Right renal pelvis (tissue), 4 donors: Measurements from ENCODE around the gene PACS2. TPM values are rescaled to one million over a fixed set of nuclear protein-coding genes. Genes with fewer than 3 reads are reported as not detected.

Experiments
- DNase-seq, 4 donors: peaks; one replicate each; pipeline ENCODE4 v3.0.0-alpha.2; 2013; ENCODE audit warnings: low read depth in 4 of 4, low spot score in 3 of 4, missing footprints in 1 of 4
- polyA plus RNA-seq, 4 donors: library from polyadenylated mRNA; unstranded; fragments of 120-200 nt; gene quantifications; one replicate each; pipeline ENCODE4 v1.2.1, GENCODE V29; 2013; ENCODE audit not compliant: insufficient read length in 4 of 4

Gene PACS2
- polyA plus RNA-seq, 4 donors: 59.3 to 72.4 (median 62.6) TPM

DNA sequence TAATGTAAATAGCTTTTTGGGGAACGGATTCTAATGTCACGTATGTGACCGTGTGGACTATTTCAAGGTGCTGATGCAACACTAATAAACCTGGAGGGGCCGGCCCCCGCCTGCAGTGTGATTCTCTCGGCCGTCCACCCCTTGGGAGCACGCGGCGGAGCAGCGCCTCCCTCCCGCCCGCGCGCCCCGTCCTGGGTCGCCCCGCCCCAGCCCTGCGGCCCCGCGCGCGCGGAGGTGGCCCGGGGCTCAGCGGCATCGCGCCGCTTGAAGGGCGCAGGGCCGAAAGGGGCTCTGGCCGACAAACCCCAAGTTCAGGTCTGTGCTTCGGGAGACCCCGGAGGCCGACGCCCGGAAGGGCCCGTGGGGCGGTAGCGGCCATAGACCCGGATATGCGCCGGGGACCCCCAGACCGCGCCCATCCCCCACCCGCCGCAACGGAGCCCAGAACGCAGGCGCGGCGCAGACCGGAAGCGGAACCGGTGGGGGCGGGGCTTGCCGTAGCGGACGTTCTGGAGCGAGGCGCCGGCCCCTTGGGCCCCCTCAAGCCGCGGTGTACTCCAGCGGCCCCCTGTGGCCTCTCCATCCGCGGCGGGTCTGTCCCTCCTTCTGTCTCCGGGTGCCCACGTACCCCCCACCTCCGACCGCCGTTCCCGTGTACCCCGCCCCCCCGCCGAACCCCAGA lies 83.6 kb downstream of the PACS2 start, which contains the start of gene TEX22:
TEX22 (plus strand) TSS at position 495 of the 682 bp plus-strand sequence. CDS start 803 bp downstream, outside the sequence.
- peak; percentile 71 to 86 (median 76) for DNase-seq

DNA sequence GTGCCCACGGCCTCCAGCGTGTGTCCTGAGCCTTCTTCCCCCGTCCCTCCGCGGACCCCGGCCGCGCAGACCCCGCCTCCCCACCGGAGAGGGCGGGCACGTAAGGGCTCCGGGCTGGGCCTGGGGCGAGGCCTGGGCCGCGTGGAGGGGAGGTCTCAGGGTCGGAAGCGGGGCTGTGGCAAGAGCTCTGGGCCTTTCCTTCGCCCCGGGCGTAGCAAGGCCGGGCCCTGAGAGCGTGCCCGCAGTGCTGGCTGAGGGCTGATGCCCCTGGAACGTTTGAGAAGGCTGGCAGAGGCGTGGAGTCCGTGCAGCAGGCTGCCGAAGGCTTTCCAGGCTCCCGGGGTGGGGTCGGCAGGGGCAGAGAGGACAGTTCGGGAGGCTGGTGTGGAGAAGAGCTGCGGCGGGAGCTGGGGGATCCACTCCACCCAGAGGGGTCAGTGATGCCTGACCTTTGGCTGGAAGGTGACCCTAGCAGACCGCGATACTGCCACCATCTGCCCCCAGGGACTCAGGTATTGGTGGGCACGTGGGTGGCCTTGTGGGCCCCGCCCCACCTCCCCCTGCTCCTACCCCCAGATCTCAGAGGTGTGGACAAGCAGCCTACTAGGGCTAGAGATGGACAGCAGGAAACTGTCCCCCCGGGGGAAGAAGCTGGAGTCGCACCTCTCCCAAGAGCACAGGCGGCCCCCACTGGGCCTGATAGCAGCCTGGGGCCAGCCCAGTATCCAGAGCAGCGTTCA lies 84.3 kb downstream of the PACS2 start:
- DNase-seq: no peak

DNA sequence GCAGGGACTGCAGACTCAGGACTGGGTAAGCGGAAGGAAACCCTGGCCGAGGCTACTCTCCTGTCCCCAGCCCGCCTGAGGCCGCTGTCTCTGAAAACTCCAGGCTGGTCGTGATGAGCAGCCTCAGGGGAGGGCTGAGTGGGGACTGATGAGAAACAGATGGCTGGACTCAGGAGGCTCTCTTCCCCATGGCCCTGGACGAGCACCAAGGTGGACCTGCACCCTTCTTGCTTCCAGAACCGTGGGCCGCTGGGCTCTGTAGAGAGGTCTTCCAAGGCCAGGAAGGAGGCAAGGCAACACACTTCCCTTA lies 84.9 kb downstream of the PACS2 start:
- DNase-seq: no peak

DNA sequence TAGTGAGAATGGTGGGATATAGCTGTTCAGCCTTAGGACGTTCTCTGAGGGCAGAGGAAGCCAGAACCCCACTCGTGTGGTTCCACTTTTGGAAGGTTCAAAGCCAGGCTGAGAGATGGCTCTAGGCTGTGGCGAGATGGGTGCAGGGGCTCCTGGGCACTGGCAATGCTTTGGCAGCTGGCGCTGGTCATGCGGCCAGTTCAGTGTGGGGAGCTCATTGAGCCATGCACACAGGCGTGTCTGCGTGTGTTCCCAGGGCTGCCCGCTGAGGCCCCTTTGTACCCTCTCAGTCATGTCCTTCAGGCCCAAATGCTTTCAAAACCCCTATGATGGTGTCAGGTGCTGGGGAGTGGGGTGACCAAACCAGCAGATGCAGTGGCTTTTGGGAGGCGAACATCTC lies 85.5 kb downstream of the PACS2 start:
- DNase-seq: no peak

DNA sequence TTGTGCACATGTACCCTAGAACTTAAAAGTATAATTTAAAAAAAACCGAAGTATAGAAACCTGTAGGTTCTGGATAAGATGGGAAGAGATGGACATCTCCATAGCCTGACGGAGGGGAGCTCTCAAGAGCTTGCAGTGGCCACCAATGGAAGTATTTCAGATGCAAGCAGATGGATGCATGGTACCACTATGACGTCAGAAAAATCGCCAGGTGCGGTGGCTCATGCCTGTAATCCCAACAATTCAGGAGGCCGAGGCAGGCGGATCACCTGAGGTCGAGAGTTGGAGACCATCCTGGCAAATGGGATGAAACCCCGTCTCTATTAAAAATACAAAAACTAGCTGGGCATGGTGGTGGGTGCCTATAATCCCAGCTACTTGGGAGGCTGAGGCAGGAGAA lies 87.2 kb downstream of the PACS2 start:
- no peak for DNase-seq

DNA sequence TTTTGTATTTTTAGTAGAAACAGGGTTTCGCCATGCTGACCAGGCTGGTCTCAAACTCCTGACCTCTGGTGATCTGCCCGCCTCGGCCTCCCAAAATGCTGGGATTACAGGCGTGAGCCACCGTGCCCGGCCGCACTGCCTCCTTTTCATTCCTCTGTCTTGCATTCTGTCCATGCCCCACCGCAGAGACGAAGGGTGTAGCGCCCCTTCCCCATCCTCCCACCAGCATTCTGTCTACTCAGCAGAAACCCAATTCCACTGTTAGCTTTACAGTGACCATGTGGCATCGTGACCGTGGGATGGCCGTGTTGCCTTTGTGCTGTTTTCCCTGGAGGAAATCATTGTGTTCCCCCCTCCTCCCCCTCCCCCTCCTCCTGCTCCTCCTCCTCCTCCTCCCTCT lies 94.0 kb downstream of the PACS2 start:
- no peak for DNase-seq

DNA sequence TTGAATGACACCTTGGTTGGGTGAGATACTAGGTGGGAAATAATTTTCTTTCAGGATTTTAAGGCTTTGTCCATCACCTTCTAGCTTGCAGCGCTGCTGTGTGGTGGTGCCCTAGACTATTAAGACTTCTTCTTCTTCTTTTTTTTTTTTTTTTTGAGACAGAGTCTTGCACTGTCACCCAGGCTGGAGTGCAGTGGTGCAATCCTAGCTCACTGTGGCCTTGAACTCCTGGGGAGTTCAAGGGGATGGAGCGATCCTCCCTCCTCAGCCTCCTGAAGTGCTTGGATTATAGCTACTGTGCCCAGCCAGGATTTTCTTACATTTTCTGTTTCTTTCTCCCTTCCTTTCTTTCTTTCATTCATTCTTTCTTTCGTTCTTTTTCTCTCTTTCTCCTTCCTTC lies 94.8 kb downstream of the PACS2 start:
- no peak for DNase-seq

DNA sequence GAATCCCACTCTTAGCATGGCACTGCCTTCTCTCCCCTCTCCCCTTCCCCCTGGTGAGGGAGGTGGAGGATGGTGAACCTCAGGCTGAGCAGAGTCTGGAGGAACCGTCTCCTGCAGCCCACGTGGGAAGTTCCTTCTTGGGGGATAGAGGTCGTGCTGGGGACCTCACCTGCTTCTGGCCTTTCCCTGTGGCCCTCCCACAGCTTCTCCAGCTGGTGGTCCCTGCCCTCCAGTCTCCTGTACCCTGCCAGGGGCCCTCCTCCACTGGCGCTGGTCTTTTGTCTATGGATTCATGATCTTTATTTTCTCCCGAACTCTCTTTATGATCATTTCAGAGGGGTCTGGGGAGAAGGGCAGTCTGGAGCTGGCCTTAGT lies 96.1 kb downstream of the PACS2 start:
- DNase-seq: no peak

DNA sequence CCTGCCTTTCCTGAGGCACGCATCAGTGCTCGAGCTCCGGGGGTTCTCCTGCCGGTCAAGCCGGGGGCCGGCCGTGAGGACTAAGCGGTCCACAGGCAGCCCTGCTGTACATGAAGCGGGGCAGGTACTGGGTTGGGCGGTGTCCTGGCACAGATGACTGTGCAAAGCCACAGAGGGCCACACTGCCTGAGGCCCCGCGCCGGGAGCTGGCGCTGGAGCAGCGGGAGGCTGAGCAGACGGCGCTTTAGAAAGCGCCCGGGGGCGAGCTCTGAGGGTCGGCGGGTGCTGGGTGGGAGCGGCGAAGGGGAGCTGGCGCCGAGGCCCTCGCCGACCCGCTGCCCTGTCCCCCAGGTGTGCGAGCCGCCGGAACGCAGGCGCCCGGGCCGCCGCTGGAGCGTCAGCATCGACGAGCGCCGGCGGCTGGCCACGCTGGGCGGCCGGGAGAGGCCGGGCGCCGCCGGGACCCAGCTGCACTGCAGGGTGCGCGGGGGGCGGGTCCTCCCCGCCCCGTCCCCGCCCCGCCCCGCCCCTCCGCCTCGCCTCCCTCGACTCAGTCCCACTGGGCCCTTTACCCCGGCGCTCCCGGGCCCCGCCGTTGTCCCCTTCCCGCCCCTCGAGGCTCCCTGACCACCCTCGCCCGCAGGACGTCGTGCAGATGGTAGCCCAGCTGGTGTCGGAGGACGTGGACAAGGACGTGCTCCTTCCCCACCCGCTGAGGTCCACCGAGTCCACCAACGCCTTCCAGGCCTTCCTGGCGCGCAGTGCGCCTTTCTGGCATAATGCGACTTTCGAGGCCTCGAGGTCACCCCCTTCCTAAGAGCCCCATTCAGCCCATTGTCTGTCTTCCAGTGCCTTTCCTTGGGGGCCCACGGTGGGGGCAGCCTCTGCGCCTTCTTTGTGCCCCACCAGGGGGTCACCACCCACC lies 96.7 kb downstream of the PACS2 start:
- no peak for DNase-seq

DNA sequence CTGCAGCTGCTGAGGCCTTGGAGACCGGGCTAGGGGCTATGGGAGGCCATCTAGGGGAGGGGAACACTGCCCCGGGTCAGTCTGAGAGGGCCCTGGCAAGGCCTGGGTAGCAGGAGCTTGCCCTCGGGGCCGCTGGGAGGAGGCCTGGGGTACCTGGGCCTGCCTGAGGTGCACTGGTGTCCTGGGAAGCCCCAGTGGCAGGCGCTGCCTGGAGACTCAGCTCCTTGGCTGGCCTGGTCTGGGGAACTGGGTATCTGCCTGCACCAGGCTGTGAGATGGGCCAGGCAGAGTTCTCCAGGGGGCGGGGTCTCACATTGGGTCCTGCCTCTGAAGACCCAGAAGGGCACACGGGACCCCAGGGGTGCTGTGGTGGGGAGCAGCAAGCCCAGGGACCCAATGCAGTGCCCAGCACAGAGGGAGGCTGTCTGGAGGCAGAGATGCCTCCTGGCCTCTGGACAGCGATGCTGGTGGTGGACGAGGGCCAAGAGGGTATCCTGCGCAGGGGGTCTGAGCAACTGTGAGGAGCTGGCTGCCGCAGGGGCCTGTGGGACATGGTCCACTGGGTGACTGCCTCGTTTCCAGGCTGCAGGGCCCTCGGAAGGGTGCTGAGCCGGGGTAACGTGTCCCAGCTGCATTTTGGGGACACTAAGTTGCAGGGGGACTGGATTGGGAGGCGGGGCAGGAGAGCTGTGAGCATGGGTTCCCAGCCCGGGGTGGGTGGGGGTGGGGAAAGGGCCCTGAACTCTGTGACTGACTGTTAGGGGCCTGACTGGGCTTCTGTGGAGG lies 97.6 kb downstream of the PACS2 start:
- DNase-seq: no peak

DNA sequence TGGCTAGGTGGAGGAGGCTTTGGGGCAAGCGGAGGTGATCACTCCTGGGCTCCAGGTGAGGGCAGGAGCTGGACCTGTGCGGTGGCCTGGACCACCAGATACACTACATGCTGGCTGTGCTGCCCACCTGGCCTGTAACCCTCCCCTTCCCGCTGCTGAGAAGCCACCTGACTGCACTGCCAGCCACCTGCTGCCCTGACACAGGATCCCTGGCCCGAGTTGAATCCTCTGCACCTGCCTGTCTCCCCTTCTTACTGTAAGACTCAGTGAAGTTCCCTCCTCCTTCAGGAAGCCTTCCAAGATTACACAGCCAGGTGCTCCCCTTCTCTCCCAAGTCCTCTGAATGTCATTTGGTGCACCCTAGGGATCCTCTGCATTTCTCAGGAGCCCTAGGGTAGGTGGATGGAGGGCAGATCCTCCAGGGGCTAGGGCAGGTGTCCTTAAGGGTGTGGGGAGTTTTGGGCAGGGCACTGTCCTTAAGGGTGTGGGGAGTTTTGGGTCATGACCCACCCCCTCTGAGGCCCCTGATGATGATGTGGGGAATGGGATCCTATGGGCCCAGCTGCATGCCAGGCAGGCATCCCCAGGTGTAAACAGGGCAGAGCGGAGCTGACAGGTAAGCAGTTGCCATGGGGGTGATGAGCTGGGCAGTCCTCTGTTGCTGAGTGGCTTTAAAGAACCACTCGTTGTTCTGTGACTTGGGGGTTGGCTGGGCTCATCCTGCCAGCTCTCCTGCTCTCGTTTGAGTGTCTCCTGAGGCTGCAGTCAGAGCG lies 98.4 kb downstream of the PACS2 start:
- no peak for DNase-seq

DNA sequence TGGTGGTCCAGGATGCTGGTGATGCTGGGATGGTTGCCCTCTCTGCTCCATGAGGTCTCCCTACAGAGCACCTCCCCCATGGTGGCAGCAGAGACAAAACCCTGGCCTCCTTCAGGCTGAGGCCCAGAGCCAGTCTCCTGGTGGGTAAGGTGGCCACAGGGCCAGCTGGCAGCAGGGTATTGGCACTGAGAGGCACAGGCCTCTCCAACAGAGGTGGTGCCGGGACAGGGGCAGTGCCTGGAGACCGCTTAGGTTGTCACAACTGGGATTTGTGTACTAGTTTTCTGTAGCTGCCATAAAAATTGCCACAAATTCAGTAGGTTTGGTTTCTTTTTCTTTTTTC lies 99.0 kb downstream of the PACS2 start:
- no peak for DNase-seq

DNA sequence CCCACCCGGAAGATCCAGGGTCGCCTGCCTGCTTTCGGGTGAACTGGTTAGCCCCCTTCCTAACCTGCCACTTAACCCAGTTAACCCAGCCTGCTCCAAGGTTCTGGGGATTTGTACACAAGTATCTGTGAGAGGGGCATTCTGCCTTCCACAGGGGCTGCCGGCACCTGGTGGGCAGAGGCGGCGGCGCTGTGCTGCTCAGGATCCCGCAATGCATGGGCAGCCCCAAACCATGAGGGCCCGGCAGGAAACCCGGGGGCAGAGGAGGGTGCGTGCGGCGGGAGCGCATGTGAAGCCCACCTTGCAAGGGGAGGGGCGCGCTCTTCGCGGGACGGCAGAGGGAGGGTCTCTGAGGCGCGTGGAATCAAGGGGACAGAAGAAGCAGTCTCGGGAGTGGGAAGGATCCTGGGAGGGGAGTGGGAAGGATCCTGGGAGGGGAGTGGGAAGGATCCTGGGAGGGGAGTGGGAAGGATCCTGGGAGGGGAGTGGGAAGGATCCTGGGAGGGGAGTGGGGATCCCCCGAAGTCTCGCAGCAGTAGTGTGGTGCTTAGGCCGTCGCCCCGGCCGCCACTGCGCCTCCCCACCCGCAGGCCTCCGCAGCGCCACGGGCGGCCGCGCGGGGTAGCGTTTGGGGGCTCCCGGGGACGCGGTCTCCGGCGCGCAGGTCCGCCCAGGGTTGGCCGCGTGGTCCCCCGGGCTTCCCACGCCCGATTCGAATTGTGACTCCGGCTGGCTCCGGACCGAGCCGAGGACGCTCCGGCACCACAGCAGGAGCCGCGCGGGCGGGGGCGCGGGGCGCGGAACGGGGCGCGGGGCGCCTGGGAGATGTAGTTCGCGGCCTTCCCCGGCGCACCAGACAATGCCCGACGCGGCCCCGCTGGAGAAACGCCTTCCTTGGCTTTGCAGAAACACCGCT lies 100.2 kb downstream of the PACS2 start:
- DNase-seq: peak in 1 of 4 donors; percentile 43

DNA sequence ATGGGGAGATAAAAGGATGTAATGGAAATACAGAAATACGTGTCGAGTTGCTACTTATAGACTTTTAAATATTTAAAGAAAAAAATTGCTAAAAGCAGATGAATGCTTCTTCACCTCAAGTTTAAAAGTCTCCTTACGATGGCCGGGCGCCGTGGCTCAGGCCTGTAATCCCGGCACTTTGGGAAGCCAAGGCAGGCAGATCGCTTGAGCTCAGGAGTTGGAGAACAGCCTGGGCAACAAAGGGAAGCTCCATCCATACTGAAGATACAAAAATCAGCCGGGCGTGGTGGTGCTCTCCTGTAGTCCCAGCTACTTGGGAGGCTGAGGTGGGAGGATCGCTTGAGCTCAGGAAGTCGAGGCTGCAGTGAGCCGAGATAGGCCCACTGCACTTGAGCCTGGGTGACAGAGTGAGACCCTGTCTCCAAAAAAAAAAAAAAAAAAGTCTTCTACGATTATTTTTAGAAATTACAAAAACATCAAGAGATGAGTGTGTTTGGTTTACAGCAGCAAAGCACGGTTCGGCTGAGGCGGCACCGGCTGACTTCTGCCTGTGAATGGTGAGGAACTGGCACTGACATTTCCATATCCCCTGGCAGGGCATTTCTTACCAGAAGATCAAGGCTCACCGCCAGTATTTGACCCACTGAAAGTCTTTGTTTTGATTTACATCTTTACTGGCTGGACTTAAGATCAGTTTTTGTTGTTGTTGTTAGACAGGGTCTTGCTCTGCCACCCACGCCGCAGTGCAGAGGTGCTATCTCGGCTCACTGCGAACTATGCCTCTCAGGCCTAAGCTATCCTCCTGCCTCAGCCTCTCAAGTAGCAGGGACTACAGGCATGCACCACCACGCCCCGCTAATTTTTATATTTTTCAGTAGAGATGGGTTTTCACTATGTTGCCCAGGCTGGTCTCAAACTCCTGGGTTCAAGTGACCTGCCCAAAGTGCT lies 101.2 kb downstream of the PACS2 start:
- DNase-seq: no peak

DNA sequence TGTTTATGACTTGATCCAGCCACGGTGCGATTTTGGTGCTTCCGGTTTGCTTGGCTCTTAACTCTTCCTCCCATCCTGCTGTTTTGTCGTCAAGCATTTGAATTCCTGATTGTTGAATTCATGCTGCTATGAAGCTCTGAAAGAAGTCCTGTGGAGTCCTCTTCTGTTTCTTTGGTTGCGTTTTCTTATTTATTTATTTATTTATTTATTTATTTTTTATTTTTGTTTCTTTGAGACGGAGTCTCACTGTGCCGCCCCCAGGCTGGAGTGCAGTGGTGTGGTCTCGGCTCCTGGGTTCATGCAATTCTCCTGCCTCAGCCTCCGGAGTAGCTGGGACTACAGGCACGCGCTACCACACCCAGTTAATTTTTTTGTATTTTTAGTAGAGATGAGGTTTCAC lies 102.1 kb downstream of the PACS2 start:
- no peak for DNase-seq

DNA sequence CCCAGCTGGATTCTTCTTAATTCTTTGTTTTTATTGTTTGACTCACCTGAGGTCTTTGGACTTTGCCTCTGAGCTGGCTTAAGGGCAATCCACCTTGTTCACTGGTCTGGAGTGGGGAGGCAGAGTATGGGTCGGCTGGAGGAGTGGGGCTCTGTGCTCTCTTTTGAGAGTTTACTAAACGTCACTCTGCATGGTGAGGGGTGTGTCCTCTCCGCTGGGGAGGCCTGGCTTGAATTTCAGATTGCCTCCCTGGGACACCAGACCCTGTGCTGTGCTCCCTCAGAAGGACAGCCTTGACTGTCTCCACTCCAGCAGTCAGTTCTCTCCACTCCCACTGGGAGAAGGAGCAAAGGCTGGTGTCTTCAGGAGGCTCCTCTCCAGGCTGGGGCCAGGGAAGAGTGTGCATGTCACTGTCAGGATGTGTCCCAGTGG lies 103.2 kb downstream of the PACS2 start:
- DNase-seq: no peak

DNA sequence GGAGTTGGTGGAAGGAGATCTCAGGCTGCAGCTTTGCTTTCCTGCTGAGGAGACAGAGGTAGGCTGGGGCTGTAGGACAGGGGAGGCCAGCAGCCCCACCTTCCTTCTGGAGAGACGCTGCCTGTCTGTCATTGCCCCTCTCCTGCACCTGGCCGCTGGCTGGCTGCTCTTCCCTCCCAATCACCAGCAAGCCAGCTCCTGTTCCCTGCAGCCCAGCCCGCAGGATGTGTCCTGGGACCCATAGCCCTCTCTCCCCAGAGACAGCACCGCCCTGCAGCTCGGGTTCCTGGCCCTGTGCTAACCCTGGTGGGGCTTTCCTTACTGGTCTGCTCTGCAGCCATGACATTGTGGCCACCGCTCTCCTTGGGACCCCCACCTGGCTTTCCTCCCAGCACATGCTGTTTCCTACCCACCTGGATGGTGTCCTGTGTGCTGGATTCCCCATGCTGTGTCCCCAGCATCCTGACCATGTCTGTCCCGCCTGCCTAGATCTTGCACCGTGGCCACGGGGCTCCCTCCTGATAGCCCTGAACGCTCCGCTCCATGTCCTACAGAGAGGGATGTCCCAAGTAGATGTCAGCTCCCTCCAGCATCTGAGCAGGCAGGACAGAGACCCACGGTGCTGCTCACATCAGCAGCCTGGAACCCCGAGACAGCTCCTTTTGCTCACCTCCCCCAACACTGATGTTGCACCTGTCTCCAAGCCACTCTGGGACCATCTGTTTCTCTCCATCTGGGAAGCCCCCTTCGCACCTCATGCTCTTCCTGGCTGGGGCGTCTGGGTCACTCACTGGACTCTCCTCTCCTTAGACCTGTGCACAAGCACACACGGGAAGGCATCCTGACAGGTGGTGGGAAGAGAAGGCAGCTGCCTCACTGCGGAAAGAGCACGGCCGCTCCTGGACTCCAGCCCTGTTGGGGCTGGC lies 104.0 kb downstream of the PACS2 start:
- no peak for DNase-seq
